ENCODE results near the gene GLE1. TPM values are rescaled to one million over a fixed set of nuclear protein-coding genes. Genes with fewer than 3 reads are reported as not detected.

Gene GLE1
- total RNA-seq, 5 donors from 2014 or later (not counting 1 experiment from before 2014, with no cell fraction given) = 15.5 to 30.5 (median 29.1) TPM

- ChIA-PET CTCF (no interaction called here), POLR2A (no interaction called here)
- peaks cover 36 to 65% of the 10 kb centered on the region in 2 donors for H3K36me3 ChIP-seq (ENCODE audit: control insufficient read depth in 2 of 2, extremely low read depth in 1 of 2, insufficient read depth in 1 of 2, low read length in 1 of 2)
- 74% methylated on average over 4 of the region's 5 CpGs for WGBS (ENCODE audit: insufficient coverage)
- peaks cover 0 to 8% of the 10 kb centered on the region in 2 experiments for H3K4me1 ChIP-seq (ENCODE audit: control insufficient read depth in 1 of 2, extremely low read depth in 1 of 2, insufficient read depth in 2 of 2, low read length in 2 of 2)
- Mint-ChIP-seq H3K36me3 (peaks cover 39% of the 10 kb centered on the region), H3K27ac (peak overlapping the region in 1 of 2 donors; percentile 74), H3K27me3 (no peaks in the 10 kb centered on the region), H3K4me3 (no peak overlapping the region), H3K4me1 (peaks cover 2 to 7% (median 3%) of the 10 kb centered on the region in 3 donors), H3K9me3 (no peaks in the 10 kb centered on the region)
- ATAC-seq (replicated peaks in 1 of 4) (no peak), DNase-seq (no peak)
- no peaks in the 10 kb centered on the region for H3K27me3 ChIP-seq (replicated peaks in 1 of 2; ENCODE audit: control insufficient read depth in 2 of 2, extremely low read depth in 1 of 2, insufficient read depth in 2 of 2, low read length in 1 of 2)
- H3K27ac ChIP-seq (ENCODE audit: low read length) = no peak overlapping the region
- no peaks in the 10 kb centered on the region for H3K9me3 ChIP-seq
- H3K4me3 ChIP-seq (ENCODE audit: control insufficient read depth in 1 of 2, extremely low read depth in 1 of 2, low read length in 1 of 2) = no peak overlapping the region
These were observed 9.8 kb upstream of the GLE1 start for GRCh38 chr9:128494746-128495129.

GRCh38 chr9:128495296-128495695 is 9.2 kb upstream of the GLE1 start:
- H3K27me3 ChIP-seq (replicated peaks in 1 of 2; ENCODE audit: control insufficient read depth in 2 of 2, extremely low read depth in 1 of 2, insufficient read depth in 2 of 2, low read length in 1 of 2) = no peaks in the 10 kb centered on the region
- H3K4me3 Mint-ChIP-seq = no peak overlapping the region
- peaks cover 42% of the 10 kb centered on the region for H3K36me3 Mint-ChIP-seq
- WGBS (ENCODE audit: insufficient coverage) = 80% methylated on average over 1 of the region's 1 CpG
- CTCF ChIA-PET = interaction anchor here in 1 of 2 donors (0.6 kb wide), 1 partner anchor 55 kb away, joined by 3 read pairs; no protein-coding TSS in a partner anchor
- peak overlapping the region; percentile 52 to 65 for H3K27ac Mint-ChIP-seq
- H3K9me3 ChIP-seq = no peaks in the 10 kb centered on the region
- DNase-seq (no peak), ATAC-seq (replicated peaks in 1 of 4) (no peak)
- H3K36me3 ChIP-seq (ENCODE audit: control insufficient read depth in 2 of 2, extremely low read depth in 1 of 2, insufficient read depth in 1 of 2, low read length in 1 of 2) = peaks cover 36 to 68% of the 10 kb centered on the region in 2 donors
- POLR2A ChIA-PET = no interaction called here
- H3K9me3 Mint-ChIP-seq = no peaks in the 10 kb centered on the region
- peaks cover 2 to 7% (median 3%) of the 10 kb centered on the region in 3 donors for H3K4me1 Mint-ChIP-seq
- no peaks in the 10 kb centered on the region for H3K27me3 Mint-ChIP-seq
- peaks cover 0 to 8% of the 10 kb centered on the region in 2 experiments for H3K4me1 ChIP-seq (ENCODE audit: control insufficient read depth in 1 of 2, extremely low read depth in 1 of 2, insufficient read depth in 2 of 2, low read length in 2 of 2)
- H3K4me3 ChIP-seq (ENCODE audit: control insufficient read depth in 1 of 2, extremely low read depth in 1 of 2, low read length in 1 of 2) = no peak overlapping the region
- no peak overlapping the region for H3K27ac ChIP-seq (ENCODE audit: low read length)

- H3K4me1 Mint-ChIP-seq = peaks cover 2 to 7% (median 3%) of the 10 kb centered on the region in 3 donors
- H3K27ac ChIP-seq (ENCODE audit: low read length) = no peak overlapping the region
- no peaks in the 10 kb centered on the region for H3K27me3 Mint-ChIP-seq
- peaks cover 0 to 8% of the 10 kb centered on the region in 2 experiments for H3K4me1 ChIP-seq (ENCODE audit: control insufficient read depth in 1 of 2, extremely low read depth in 1 of 2, insufficient read depth in 2 of 2, low read length in 2 of 2)
- no peak overlapping the region for H3K4me3 ChIP-seq (ENCODE audit: control insufficient read depth in 1 of 2, extremely low read depth in 1 of 2, low read length in 1 of 2)
- no peaks in the 10 kb centered on the region for H3K9me3 ChIP-seq
- no peaks in the 10 kb centered on the region for H3K9me3 Mint-ChIP-seq
- peaks cover 42% of the 10 kb centered on the region for H3K36me3 Mint-ChIP-seq
- H3K4me3 Mint-ChIP-seq = no peak overlapping the region
- DNase-seq = no peak
- ATAC-seq (replicated peaks in 1 of 4) = no peak
- POLR2A ChIA-PET = no interaction called here
- H3K27ac Mint-ChIP-seq = peak overlapping the region in 1 of 2 donors; percentile 52
- 94% methylated on average over 5 of the region's 6 CpGs for WGBS (ENCODE audit: insufficient coverage)
- no peaks in the 10 kb centered on the region for H3K27me3 ChIP-seq (replicated peaks in 1 of 2; ENCODE audit: control insufficient read depth in 2 of 2, extremely low read depth in 1 of 2, insufficient read depth in 2 of 2, low read length in 1 of 2)
- H3K36me3 ChIP-seq (ENCODE audit: control insufficient read depth in 2 of 2, extremely low read depth in 1 of 2, insufficient read depth in 1 of 2, low read length in 1 of 2) = peaks cover 36 to 69% of the 10 kb centered on the region in 2 donors
- CTCF ChIA-PET = interaction anchor here in 1 of 2 donors (0.6 kb wide), 1 partner anchor 56 kb away, joined by 3 read pairs; no protein-coding TSS in a partner anchor
These were observed 8.6 kb upstream of the GLE1 start for GRCh38 chr9:128495804-128496417.

- CTCF ChIA-PET = no interaction called here
- ATAC-seq (replicated peaks in 1 of 4) = no peak
- H3K27ac Mint-ChIP-seq = no peak overlapping the region
These were observed 6.5 kb upstream of the GLE1 start for GRCh38 chr9:128497824-128498610.

GRCh38 chr9:128498911-128499310 is 5.6 kb upstream of the GLE1 start:
- peaks cover 34% of the 10 kb centered on the region for H3K36me3 Mint-ChIP-seq
- H3K4me1 Mint-ChIP-seq = peaks cover 4 to 8% (median 7%) of the 10 kb centered on the region in 3 donors

More at GRCh38 chr9:128497824-128498610, 6.5 kb upstream of the GLE1 start:
- H3K9me3 Mint-ChIP-seq = no peaks in the 10 kb centered on the region
- DNase-seq = no peak
- Histone ChIP-seq H3K4me1 (ENCODE audit: control insufficient read depth in 1 of 2, extremely low read depth in 1 of 2, insufficient read depth in 2 of 2, low read length in 2 of 2) (peaks cover 0 to 8% of the 10 kb centered on the region in 2 experiments), H3K9me3 (no peaks in the 10 kb centered on the region), H3K4me3 (ENCODE audit: control insufficient read depth in 1 of 2, extremely low read depth in 1 of 2, low read length in 1 of 2) (no peak overlapping the region), H3K27me3 (replicated peaks in 1 of 2; ENCODE audit: control insufficient read depth in 2 of 2, extremely low read depth in 1 of 2, insufficient read depth in 2 of 2, low read length in 1 of 2) (no peaks in the 10 kb centered on the region), H3K36me3 (ENCODE audit: control insufficient read depth in 2 of 2, extremely low read depth in 1 of 2, insufficient read depth in 1 of 2, low read length in 1 of 2) (peaks cover 38 to 62% of the 10 kb centered on the region in 2 donors), H3K27ac (ENCODE audit: low read length) (no peak overlapping the region)
- H3K4me1 Mint-ChIP-seq = peaks cover 2 to 7% (median 3%) of the 10 kb centered on the region in 3 donors
- no peak overlapping the region for H3K4me3 Mint-ChIP-seq
- POLR2A ChIA-PET = interaction anchor here in 1 of 2 donors (0.6 kb wide), 1 partner anchor 269 kb away, joined by 6 read pairs; no protein-coding TSS in a partner anchor
- peaks cover 37% of the 10 kb centered on the region for H3K36me3 Mint-ChIP-seq
- H3K27me3 Mint-ChIP-seq = no peaks in the 10 kb centered on the region
- WGBS (ENCODE audit: insufficient coverage) = 100% methylated on average over 4 of the region's 11 CpGs

GRCh38 chr9:128499920-128500319 is 4.6 kb upstream of the GLE1 start:
- H3K36me3 Mint-ChIP-seq = peaks cover 29% of the 10 kb centered on the region

More at GRCh38 chr9:128498911-128499310, 5.6 kb upstream of the GLE1 start:
- POLR2A ChIA-PET = interaction anchor here in 1 of 2 donors (0.6 kb wide), 1 partner anchor 270 kb away, joined by 6 read pairs; no protein-coding TSS in a partner anchor
- no peak overlapping the region for H3K4me3 Mint-ChIP-seq
- Histone ChIP-seq H3K27ac (ENCODE audit: low read length) (no peak overlapping the region), H3K4me3 (ENCODE audit: control insufficient read depth in 1 of 2, extremely low read depth in 1 of 2, low read length in 1 of 2) (no peak overlapping the region), H3K9me3 (no peaks in the 10 kb centered on the region), H3K27me3 (replicated peaks in 1 of 2; ENCODE audit: control insufficient read depth in 2 of 2, extremely low read depth in 1 of 2, insufficient read depth in 2 of 2, low read length in 1 of 2) (no peaks in the 10 kb centered on the region), H3K4me1 (ENCODE audit: control insufficient read depth in 1 of 2, extremely low read depth in 1 of 2, insufficient read depth in 2 of 2, low read length in 2 of 2) (peaks cover 0 to 11% of the 10 kb centered on the region in 2 experiments), H3K36me3 (ENCODE audit: control insufficient read depth in 2 of 2, extremely low read depth in 1 of 2, insufficient read depth in 1 of 2, low read length in 1 of 2) (peaks cover 32 to 55% of the 10 kb centered on the region in 2 donors)
- CTCF ChIA-PET = no interaction called here
- ATAC-seq (replicated peaks in 1 of 4) (no peak), DNase-seq (no peak)
- WGBS (ENCODE audit: insufficient coverage) = 94% methylated on average over 7 of the region's 9 CpGs
- H3K27ac Mint-ChIP-seq = no peak overlapping the region
- H3K9me3 Mint-ChIP-seq = no peaks in the 10 kb centered on the region
- no peaks in the 10 kb centered on the region for H3K27me3 Mint-ChIP-seq

More at GRCh38 chr9:128499920-128500319, 4.6 kb upstream of the GLE1 start:
- Mint-ChIP-seq H3K4me1 (peaks cover 4 to 12% (median 9%) of the 10 kb centered on the region in 3 donors), H3K27me3 (no peaks in the 10 kb centered on the region), H3K9me3 (no peaks in the 10 kb centered on the region), H3K4me3 (no peak overlapping the region), H3K27ac (peak overlapping the region in 1 of 2 donors; percentile 69)
- H3K9me3 ChIP-seq = no peaks in the 10 kb centered on the region
- peaks cover 26 to 46% of the 10 kb centered on the region in 2 donors for H3K36me3 ChIP-seq (ENCODE audit: control insufficient read depth in 2 of 2, extremely low read depth in 1 of 2, insufficient read depth in 1 of 2, low read length in 1 of 2)
- DNase-seq = no peak
- ChIA-PET POLR2A (no interaction called here), CTCF (no interaction called here)
- no peak overlapping the region for H3K27ac ChIP-seq (ENCODE audit: low read length)
- peaks cover 0 to 10% of the 10 kb centered on the region in 2 experiments for H3K4me1 ChIP-seq (ENCODE audit: control insufficient read depth in 1 of 2, extremely low read depth in 1 of 2, insufficient read depth in 2 of 2, low read length in 2 of 2)
- no peak overlapping the region for H3K4me3 ChIP-seq (ENCODE audit: control insufficient read depth in 1 of 2, extremely low read depth in 1 of 2, low read length in 1 of 2)
- 98% methylated on average over 7 of the region's 15 CpGs for WGBS (ENCODE audit: insufficient coverage)
- no peak for ATAC-seq (replicated peaks in 1 of 4)
- no peaks in the 10 kb centered on the region for H3K27me3 ChIP-seq (replicated peaks in 1 of 2; ENCODE audit: control insufficient read depth in 2 of 2, extremely low read depth in 1 of 2, insufficient read depth in 2 of 2, low read length in 1 of 2)
